Stimulated activated naive CD8-positive, alpha-beta T cell treated with anti-CD3 and anti-CD28 coated beads, Interleukin-15, Interleukin-2, amounts not matched to agents 100 ng/mL and 50 ng/mL, for 24 hours (primary cell): ENCODE measurements around the gene COQ7.

Experiments used
- H3K27ac Mint-ChIP-seq: one replicate; pipeline ENCODE4 v1.8.0; 2021; ENCODE audit warnings: mild to moderate bottlenecking, mixed read lengths
- H3K27me3 Mint-ChIP-seq: one replicate; pipeline ENCODE4 v1.8.0; 2021; ENCODE audit warnings: mixed read lengths
- H3K36me3 Mint-ChIP-seq: one replicate; pipeline ENCODE4 v1.8.0; 2021; ENCODE audit warnings: low read depth, mixed read lengths
- H3K4me1 Mint-ChIP-seq: one replicate; pipeline ENCODE4 v1.8.0; 2021; ENCODE audit warnings: low read depth, mixed read lengths
- H3K4me3 Mint-ChIP-seq: one replicate; pipeline ENCODE4 v1.8.0; 2021; ENCODE audit warnings: mild to moderate bottlenecking, mixed read lengths
- H3K9me3 Mint-ChIP-seq: one replicate; pipeline ENCODE4 v1.8.0; 2021; ENCODE audit warnings: mixed read lengths

The COQ7 gene

DNA sequence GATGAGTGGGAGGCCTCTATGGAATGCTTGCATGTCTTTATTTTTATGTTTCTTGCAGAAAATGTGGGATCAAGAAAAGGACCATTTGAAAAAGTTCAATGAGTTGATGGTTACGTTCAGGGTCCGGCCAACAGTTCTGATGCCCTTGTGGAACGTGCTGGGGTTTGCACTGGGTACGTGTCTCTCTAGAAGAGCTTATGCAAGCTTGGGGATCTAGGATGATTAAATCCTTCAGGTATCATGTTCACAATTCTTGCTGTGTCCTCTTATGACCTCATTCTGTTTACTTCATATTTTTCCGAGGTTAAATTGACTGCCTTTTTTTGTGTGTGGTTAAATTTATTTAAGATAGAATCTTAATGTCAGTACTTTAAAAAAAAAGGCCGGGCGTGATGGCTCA is 6.4 kb downstream of the COQ7 start:
- no peak overlapping the region for H3K27ac Mint-ChIP-seq
- no peaks in the 10 kb centered on the region for H3K27me3 Mint-ChIP-seq
- no peak overlapping the region for H3K4me3 Mint-ChIP-seq
- H3K36me3 Mint-ChIP-seq = peaks cover 29% of the 10 kb centered on the region
- H3K9me3 Mint-ChIP-seq = no peaks in the 10 kb centered on the region
- H3K4me1 Mint-ChIP-seq = peaks cover 1% of the 10 kb centered on the region

DNA sequence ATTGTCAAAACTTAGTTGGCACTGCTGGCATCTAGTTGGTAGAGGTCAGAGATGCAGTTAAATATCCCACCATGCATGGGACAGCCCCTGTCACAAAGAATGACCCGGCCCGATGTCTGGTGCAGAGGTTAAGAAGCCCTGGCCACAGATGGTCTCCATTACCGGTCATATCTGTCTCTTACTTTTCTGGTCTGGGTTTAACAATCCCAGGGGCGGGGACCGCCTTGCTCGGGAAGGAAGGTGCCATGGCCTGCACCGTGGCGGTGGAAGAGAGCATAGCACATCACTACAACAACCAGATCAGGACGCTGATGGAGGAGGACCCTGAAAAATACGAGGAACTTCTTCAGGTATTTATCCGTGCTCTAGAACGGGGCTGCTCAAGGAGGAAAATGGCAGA is 8.1 kb downstream of the COQ7 start:
- Mint-ChIP-seq H3K27ac (no peak overlapping the region), H3K9me3 (no peaks in the 10 kb centered on the region), H3K4me1 (no peaks in the 10 kb centered on the region), H3K27me3 (no peaks in the 10 kb centered on the region), H3K36me3 (peaks cover 43% of the 10 kb centered on the region), H3K4me3 (no peak overlapping the region)

DNA sequence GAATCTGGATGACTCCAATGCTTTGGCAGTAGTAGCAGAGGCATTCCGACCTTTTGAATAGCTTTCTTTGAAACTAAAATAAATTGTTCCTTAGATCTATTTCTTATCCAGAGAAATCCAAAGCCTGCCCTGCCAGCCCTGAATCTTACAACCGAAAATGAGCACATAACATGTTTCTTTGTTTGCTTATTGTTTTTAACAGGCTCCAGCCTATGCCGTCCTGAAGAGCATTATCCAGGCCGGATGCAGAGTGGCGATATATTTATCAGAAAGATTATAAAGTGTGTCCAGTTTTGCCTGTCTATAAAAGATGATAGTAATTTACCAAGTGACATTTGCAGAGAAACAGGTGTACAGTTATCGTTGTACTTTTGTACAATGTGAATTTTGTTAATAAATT is 10.5 kb downstream of the COQ7 start:
- Mint-ChIP-seq H3K27me3 (no peaks in the 10 kb centered on the region), H3K36me3 (peaks cover 55% of the 10 kb centered on the region), H3K4me1 (no peaks in the 10 kb centered on the region), H3K4me3 (no peak overlapping the region), H3K27ac (no peak overlapping the region), H3K9me3 (no peaks in the 10 kb centered on the region)

DNA sequence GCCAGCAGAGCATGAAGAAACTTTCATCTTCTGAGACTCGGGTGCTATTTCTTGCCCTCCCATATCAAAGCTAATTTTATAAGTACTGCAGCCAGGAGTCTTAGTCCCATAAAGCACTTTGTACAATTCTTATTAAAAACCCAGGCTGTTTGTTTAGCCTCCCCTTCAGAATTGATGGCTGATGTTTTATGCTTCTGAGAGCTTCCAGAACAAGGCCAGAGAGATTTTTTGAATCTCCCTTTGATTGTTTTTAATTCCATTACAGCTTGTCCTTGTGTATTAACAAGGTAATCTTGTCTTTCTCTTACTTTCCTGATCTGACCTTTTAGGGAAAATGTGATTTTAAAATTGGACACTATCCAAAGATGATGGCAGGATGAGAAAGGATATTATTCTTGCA is 16.3 kb downstream of the COQ7 start:
- Mint-ChIP-seq H3K27me3 (peaks cover 8% of the 10 kb centered on the region), H3K9me3 (no peaks in the 10 kb centered on the region), H3K36me3 (peaks cover 32% of the 10 kb centered on the region), H3K4me1 (peaks cover 3% of the 10 kb centered on the region), H3K27ac (no peak overlapping the region), H3K4me3 (no peak overlapping the region)

DNA sequence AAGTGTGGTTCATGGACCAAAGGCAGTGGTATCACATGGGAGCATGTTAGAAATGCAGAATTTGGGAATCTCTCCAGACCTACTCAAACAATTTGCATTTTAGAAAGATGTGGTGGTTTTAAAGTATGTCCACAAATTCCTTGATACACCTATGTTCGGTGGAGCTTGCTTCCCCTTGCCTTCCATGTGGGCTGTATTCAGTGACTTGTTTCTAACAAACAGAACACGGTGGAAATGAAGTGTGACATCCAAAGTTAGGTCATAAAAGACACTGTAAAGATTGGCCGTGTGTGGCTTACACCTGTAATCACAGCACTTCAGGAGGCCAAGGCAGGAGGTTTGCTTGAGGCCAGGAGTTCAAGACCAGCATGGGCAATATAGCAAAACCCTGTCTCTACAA is 16.7 kb downstream of the COQ7 start:
- Mint-ChIP-seq H3K27me3 (peaks cover 8% of the 10 kb centered on the region), H3K4me3 (no peak overlapping the region), H3K4me1 (peaks cover 3% of the 10 kb centered on the region), H3K27ac (no peak overlapping the region), H3K36me3 (peaks cover 28% of the 10 kb centered on the region), H3K9me3 (no peaks in the 10 kb centered on the region)

DNA sequence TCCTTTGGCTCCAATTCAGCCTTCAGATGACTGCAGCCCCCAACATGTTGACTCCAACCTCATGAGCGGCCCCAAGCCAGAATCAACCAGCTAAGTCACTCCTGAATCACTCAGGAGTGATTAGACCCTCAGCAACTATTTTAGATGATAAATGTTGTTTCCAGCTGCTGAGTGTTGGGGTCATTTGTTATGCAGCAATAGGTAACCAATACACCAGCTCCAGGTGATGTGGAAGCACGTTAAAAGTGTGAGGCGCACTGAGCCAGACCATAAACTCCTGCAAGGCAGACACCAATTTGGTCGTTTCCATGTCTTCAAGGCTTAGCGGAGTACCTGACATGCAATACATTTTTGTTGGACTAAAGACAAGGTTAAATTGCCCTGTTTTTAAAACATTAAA is 17.5 kb downstream of the COQ7 start:
- Mint-ChIP-seq H3K4me3 (no peak overlapping the region), H3K4me1 (peaks cover 3% of the 10 kb centered on the region), H3K27me3 (peaks cover 8% of the 10 kb centered on the region), H3K36me3 (peaks cover 20% of the 10 kb centered on the region), H3K9me3 (no peaks in the 10 kb centered on the region), H3K27ac (no peak overlapping the region)

DNA sequence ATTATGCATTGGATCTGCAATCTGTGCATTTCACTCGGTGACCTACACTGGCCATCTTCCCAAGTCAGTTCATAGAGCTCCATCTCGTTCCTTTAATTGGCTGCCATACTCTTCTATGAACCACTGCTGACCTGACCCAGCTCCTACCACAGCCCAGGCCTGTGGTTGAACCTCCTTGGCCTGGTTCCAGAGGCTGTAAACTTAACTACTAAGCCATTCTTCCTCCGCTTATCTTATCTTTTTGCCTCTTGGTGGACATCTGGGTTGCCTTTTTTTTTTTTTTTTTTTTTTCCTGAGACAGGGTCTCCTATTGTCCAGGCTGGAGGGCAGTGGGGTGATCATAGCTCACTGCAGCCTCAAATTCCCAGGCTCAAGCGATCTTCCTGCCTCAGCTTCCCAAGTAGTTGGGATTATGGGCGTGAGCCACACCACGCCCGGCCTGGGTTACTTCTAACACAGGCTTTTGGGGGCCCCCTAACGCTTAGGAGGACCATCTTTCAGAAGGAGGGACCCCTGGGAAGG is 18.3 kb downstream of the COQ7 start:
- Mint-ChIP-seq H3K9me3 (peaks cover 1% of the 10 kb centered on the region), H3K4me1 (peaks cover 3% of the 10 kb centered on the region), H3K27ac (no peak overlapping the region), H3K4me3 (no peak overlapping the region), H3K27me3 (peaks cover 8% of the 10 kb centered on the region), H3K36me3 (peaks cover 15% of the 10 kb centered on the region)

DNA sequence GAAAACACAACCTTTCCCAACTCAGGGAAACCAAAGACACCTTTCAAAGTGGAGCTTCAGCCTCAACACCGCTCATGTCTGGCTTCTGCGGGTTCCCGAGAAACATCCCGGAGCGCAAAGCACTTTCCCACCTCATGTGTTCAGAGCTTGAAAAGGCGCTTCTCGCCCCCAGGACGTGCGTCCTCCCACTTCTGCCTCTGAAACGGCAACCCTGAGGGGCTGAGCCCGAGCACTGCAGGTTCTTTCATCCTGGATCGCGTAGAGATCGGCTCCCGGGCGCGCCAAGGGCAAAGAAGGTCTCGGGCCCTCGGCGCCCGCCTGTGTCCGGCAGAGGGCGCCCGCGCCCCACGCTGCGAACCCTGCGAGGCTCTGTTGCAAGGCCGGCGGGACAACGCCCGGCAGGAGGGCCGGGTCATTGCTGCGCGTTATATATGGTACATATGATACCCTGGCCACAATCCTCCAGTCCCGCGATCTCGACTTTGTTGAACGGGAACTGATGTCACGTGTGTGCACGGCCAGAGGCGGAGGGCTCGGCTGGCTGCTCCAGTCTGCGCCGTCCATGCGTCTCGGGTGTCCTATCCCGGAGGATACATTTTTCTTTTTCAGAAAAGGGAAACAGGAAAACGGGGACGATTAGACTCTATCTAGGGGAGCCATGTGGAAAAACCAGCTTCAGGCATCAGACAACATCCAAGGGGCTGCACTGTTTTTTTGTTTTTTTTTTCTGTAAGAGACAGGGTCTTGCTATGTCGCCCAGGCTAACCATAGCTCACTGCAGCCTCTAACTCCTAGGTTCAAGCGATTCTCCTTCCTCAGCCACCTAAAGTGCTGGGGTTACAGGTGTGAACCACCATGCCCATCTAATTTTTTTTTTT is 19.1 kb downstream of the COQ7 start:
- peaks cover 8% of the 10 kb centered on the region for H3K27me3 Mint-ChIP-seq
- H3K4me3 Mint-ChIP-seq = peak overlapping the region; percentile 63
- peaks cover 7% of the 10 kb centered on the region for H3K36me3 Mint-ChIP-seq
- H3K4me1 Mint-ChIP-seq = peaks cover 3% of the 10 kb centered on the region
- H3K9me3 Mint-ChIP-seq = peaks cover 7% of the 10 kb centered on the region
- no peak overlapping the region for H3K27ac Mint-ChIP-seq

DNA sequence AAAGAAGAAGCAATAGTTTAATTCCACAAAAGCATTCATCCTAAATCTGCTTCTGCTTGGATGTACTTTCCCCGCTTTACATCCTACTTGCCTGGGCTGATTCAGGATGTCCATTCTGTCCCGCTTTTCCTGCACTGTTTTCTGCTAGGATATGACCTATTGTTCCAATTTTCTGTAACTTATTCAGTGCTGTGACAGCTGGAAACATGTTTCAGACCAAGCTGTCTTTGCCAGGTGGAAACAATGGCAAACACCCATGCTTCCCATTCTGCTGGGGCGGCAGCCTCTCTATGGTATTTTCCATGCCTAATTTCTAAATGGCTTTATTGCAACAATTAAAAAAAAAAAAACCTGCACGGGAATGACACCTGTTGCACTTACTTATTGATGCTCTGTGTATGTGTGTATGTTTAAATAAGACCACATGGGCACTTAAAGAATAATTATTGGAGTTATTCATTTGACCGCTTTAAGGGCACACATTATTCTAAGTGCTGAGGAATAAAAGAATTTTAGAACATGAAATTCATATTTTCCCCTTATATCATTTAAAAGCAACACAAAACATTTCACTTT is 21.0 kb downstream of the COQ7 start:
- H3K4me1 Mint-ChIP-seq = peaks cover 3% of the 10 kb centered on the region
- peaks cover 15% of the 10 kb centered on the region for H3K9me3 Mint-ChIP-seq
- no peak overlapping the region for H3K4me3 Mint-ChIP-seq

DNA sequence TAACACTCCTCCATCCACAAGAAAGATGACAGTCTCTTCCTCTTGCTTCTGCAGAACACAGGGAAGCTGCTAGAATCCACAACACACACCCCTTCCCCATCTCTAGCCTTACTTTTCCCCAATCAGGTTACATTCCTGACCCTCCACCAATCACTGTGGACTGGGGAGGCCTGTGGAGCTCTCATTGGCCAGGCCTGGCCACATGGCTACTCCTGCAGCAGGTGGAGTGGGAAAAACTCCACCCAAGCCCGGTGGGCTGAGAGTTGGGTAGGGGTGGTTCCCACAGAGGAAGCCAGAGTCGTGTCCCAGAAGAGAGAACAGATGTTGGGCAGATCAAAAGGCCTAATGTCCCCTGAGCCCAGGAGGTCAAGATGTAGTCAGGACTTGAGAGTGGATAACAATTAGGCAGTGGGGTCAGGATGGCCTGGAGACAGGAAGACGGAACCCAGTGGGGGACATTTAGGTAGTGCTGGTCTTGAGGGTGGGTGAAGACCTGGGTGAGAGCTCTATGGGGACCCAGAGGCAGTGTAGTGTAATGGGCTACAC is 22.1 kb downstream of the COQ7 start:
- no peak overlapping the region for H3K4me3 Mint-ChIP-seq
- H3K27ac Mint-ChIP-seq = no peak overlapping the region
- peaks cover 3% of the 10 kb centered on the region for H3K4me1 Mint-ChIP-seq
- no peaks in the 10 kb centered on the region for H3K36me3 Mint-ChIP-seq
- H3K27me3 Mint-ChIP-seq = peaks cover 11% of the 10 kb centered on the region
- peaks cover 15% of the 10 kb centered on the region for H3K9me3 Mint-ChIP-seq

More for the DNA sequence above, 21.0 kb downstream of the COQ7 start:
- peaks cover 8% of the 10 kb centered on the region for H3K27me3 Mint-ChIP-seq
- H3K27ac Mint-ChIP-seq = no peak overlapping the region
- no peaks in the 10 kb centered on the region for H3K36me3 Mint-ChIP-seq

DNA sequence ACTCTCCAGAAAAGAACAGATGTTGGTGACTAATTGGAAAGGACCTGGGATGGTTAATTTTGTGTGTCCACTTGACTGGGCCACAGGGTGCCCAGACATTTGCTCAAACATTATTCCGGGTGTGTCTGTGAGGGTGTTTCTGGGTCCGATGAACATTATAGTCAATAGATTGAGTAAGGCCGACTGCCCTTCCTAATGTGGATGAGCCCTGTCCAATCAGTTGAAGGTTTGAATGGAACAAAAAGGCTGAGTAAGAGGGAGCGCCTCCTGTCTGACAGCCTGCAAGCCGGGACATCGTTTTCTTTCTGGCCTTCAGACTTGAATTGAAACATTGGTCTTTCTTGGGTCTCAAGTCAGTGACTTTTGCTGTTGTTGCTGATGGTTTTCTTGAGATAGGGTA is 23.5 kb downstream of the COQ7 start:
- peaks cover 20% of the 10 kb centered on the region for H3K9me3 Mint-ChIP-seq
- H3K36me3 Mint-ChIP-seq = no peaks in the 10 kb centered on the region
- peaks cover 12% of the 10 kb centered on the region for H3K27me3 Mint-ChIP-seq
- H3K27ac Mint-ChIP-seq = no peak overlapping the region
- peaks cover 13% of the 10 kb centered on the region for H3K4me1 Mint-ChIP-seq
- H3K4me3 Mint-ChIP-seq = no peak overlapping the region

DNA sequence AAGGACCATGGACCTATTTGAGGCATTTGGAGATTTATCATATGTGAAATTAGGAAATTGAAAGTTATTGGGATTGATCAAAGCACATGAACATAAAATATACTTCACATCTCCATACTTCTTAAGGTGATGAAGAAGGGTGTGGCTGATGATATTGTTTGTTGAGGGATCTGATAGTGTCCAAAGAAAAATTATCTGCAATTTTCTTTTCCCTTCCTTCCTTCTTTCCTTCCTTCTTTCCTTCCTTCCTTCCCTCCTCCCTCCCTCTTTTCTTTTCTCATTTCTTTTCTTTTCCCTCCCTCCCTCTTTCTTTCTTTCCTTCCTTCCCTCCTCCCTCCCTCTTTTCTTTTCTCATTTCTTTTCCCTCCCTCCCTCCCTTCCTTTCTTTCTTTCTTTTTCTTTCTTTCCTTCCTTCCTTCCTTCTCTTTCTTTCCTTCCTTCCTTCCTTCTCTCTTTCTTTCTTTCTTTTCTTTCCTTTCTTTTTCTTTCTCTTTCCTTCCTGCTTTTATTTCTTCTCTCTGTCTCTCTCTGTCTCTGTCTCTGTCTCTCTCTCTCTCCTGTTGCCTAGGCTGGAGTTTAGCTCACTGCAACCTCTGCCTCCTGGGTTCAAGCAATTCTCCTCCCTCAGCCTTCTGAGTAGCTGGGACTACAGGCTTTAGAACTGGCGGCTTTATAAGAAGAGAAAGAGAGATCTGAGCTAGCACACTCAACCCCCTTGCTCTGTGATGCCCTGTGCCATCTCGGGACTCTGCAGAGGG is 25.4 kb downstream of the COQ7 start:
- Mint-ChIP-seq H3K9me3 (peaks cover 24% of the 10 kb centered on the region), H3K4me1 (peaks cover 15% of the 10 kb centered on the region), H3K27ac (no peak overlapping the region), H3K27me3 (peaks cover 12% of the 10 kb centered on the region), H3K4me3 (no peak overlapping the region), H3K36me3 (no peaks in the 10 kb centered on the region)

DNA sequence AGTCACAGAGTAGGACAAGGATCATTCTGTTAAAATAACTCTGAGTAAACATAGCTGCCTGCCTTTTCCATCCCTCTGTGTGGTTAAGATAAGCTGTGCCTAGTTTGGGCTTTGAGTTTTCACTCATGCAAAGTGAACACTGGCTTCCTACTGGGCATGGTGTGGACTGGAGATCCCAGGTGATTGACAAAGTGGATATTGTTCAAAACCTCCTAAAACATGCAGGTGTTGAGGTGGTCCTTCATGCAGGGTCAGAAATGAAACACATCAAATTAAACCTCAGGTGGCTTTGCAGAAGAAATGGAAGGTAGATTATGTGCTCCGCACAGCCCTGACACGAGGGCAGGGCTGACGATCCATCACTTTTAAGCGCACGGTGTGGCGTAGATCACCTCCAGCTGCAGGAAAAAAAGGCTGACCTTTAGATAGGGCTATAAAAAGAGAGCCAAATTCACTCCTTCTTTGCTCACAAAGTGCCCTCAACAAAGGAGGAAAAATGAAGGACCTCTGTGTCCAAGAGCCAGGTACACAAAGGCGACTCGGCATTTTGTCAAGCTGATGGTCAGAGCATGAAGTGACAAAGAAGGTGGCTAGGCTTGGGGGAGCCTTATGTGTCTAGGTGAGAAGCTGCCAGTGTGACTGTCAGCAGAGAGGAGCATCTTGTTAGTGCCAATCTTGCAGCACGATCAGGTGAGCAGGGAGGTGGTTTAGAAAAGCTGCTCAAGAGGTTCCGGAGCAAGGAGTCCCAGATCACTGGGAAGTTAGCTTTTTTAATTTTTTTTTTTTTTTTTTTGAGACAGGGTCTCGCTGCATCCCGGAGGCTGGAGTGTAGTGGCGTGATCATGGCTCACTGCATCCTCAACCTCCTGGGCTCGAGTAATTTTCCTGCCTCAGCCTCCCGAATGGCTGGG is 26.5 kb downstream of the COQ7 start:
- peaks cover 30% of the 10 kb centered on the region for H3K9me3 Mint-ChIP-seq
- peaks cover 15% of the 10 kb centered on the region for H3K4me1 Mint-ChIP-seq
- H3K27ac Mint-ChIP-seq = no peak overlapping the region
- H3K27me3 Mint-ChIP-seq = peaks cover 18% of the 10 kb centered on the region
- no peaks in the 10 kb centered on the region for H3K36me3 Mint-ChIP-seq
- H3K4me3 Mint-ChIP-seq = no peak overlapping the region
